Activated T-cell treated with anti-CD3 and anti-CD28 coated beads, Interleukin-2, amount 50 U/mL, for 48 hours (primary cell): ENCODE data around the gene AOAH.

Source experiments
- DNase-seq, 2 experiments: peaks; one replicate each; pipeline ENCODE4 v3.0.0-alpha.2; 2020

Gene AOAH

GRCh38 chr7:36599645-36600313, 124.5 kb downstream of the AOAH start:
- DNase-seq = no peak

DNA sequence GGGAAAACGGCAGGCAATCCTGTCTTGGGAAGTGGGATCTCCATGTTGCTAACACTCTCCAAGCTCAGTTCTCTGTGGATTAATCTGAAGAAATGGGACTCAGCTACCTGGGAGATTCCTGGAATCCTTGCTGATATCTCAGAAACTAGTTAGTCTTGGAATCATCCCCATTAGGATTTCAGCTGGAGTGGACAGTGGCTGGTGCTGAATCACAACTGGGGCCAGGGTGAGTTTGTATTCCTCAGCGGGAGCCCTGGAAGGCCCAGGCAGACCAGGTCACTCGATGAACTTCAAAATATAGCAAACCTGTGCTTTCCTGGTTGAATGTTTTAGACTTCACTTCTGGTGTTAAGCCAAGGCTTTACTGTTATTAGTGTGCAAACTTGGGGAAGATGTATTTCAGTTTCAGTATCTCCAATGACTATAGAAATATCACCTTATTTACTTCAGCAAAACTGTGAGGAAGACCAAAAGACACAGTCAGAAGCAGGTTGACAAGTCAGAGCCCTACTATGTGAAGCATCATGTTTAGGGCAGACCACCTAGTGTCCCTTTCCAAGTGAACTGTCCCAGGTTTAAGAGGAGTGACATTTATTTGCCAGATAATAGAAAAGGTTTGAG, 126.1 kb downstream of the AOAH start:
- no peak for DNase-seq

- no peak for DNase-seq
Observed at GRCh38 chr7:36597090-36597773, 127.1 kb downstream of the AOAH start.

- DNase-seq = no peak
Observed at GRCh38 chr7:36594445-36594844, 129.8 kb downstream of the AOAH start.

DNA sequence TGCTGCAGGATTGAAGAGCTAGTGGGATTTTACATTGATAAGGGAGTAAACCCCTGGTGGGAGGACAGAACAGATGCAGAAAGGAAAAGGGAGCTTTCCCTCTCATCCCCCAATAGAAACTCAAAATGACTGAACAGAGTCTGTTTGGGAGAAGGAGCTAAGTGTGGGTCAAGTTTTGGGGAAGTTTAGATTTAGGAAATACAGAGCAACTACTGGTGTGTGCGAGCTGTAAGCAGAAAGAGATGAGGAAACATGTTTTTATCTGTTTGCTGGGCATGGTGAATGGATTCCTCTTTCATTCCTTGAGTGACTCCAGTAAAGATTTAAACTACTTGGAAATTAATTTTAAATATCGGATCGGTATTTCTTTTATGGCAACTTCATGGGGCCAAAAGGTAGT, 132.7 kb downstream of the AOAH start:
- DNase-seq = no peak

DNA sequence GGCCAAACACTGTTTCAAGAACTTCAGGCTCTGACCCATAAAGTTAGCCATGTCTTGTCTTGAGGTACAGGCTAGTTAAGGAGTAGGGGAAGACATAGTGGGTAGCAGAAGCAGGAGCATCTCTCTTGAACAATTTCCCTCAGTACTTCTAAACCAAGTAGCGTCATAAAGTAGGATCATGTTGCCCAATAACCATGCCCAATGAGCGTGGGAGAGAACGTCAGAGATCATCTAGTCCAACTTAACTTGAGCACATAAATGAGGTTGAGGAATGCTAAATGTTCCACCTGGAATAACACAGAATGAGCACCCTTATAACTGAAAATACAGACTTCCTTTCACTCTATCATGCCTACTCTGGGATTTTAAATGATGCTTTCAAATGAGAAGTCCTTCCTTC, 134.9 kb downstream of the AOAH start:
- no peak for DNase-seq

DNA sequence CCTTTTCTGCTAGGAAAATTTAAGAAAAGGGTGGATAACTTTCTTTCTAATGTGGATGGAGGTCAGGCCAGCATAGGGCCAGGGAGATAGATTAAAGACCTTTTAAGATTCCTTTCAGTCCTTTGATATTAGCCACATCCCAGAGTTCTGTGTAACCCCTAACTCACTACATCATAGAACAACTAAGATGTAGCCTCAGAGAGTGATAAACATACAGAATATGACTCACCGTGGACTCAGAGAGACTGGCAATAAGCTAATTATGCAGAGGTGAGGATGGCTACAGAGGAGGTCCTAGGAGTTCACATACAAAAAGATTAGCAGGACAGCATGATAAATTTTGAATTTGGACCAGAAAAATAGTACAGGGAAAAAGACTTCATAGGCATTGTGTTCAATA, 141.0 kb downstream of the AOAH start:
- DNase-seq = no peak

DNA sequence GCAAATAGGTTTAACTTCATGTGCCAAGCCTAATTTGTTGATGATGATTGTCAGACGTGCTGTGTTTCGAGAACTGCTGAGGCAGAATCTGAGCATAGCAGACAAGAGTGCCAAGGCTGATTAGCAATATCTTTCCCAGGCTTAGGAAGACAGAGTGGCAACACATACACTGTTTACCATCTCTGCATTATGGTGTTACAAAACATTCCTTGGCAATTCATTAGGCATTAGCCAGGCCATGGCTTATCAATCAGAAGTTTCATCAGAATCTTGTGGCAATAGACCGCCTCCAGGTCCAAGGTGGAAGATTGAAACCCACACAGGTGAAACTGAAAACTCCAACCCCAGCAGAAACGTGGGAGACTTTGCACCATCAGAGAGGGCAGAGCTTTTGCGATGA, 148.5 kb downstream of the AOAH start:
- no peak for DNase-seq

GRCh38 chr7:36573066-36573465, 151.2 kb downstream of the AOAH start:
- no peak for DNase-seq

GRCh38 chr7:36571190-36571560, 153.1 kb downstream of the AOAH start:
- no peak for DNase-seq

- no peak for DNase-seq
Observed at GRCh38 chr7:36570528-36571189, 153.6 kb downstream of the AOAH start.

- DNase-seq = no peak
Observed at GRCh38 chr7:36568452-36568849, 155.8 kb downstream of the AOAH start.

DNA sequence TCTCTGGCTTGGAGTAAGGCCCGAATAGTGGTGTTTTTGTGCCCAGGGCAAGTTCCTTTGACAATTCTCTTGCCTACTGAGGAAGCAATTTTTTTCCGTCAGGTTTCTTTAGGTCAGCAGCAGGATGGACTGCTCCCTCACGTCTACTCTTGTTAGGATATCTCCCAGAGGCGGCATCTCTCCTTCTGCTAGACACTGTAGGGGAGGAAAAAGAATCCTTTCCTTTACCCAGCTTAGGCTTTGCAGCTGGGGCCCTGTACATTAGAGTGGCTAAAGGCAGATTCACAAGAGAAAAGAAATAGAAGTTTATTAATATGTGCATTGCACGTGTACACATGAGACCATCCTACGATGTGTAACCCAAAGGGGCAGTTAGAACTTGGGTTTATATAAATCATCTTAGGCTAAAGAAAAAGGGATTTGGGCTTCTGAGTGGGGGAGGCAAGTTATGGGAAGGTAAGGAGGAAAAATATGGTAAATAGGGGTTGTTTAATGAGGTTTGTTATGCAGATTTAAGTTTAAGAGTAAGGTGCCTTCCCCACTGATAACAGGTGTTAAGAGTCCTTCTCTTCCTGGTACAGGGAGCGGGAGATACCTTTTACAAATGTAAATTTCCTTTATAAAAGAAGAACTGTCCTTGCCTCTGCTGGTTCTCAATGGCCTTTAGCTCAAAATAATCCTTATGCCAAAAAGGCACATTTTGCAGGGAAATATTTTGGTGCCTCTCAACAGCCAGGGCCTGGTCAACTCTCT, 156.4 kb downstream of the AOAH start:
- DNase-seq = no peak

- DNase-seq = no peak
Observed at GRCh38 chr7:36565792-36566356, 158.4 kb downstream of the AOAH start.

DNA sequence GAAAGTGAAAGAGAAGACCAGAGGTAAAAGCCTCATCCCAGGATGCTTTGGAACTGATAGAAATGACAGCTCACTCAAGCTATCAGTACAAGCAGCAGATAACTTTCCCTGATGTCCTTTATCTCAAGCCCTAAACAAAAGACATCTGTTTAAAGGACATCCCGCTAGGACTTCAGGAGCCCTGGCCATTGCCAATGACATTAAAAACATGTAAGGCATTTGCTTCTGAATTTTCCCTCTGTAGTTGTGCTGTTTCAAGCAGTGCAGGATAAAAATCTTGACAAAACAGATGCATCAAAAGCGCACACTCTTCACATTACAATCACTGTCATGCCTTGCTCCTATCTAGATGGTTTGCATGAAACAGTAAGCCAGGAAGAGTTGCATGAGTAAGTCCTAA, 159.8 kb downstream of the AOAH start:
- DNase-seq = no peak

DNA sequence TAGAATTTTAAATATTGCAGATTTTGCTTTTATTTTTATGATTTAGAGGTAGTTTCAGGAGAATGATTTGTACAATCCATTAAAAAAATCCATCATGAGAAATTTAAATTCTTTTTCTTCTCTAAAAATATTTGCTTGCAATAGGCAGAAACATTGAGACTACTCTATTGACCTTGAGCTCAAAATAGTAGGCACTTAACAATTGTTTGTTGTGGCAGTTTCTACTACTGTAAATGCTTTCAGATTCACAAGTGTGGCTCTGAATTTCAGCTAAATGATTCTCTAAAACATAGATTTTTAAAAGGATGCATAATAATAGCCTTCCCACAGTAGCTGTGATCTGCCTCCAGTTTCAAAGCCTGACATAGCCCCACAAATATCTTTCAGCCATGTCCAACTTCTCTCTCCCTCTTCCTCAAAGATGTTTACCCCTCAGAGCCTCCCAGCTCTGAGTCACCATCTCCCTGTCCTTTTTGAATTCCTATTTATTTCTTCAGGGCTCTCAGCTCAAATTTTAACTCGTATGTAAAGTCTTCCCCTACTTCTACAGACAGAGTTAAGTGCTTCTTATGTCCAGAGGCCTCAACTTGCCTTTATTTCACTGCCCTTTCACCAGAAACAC, 160.5 kb downstream of the AOAH start:
- no peak for DNase-seq

- DNase-seq = no peak
Observed at GRCh38 chr7:36562121-36562520, 162.2 kb downstream of the AOAH start.

DNA sequence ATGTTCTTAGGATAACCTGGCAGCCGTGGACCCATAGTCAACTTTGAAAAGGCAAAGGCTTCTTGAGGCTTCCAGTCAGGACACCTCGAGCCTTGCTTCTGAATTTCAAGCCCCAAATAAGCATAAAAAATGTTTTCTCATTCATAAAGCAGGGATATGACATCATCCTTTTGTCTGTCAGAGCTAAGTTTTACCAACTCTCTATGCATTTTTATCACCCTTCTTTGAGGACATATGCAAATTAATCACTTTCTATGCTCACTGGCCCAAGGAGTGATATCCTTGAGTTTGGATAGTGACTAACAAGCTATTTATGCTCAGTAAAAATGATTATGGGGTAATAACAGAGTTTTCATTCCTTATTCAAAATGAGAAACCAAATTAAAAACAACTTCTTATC, 175.3 kb downstream of the AOAH start:
- no peak for DNase-seq

DNA sequence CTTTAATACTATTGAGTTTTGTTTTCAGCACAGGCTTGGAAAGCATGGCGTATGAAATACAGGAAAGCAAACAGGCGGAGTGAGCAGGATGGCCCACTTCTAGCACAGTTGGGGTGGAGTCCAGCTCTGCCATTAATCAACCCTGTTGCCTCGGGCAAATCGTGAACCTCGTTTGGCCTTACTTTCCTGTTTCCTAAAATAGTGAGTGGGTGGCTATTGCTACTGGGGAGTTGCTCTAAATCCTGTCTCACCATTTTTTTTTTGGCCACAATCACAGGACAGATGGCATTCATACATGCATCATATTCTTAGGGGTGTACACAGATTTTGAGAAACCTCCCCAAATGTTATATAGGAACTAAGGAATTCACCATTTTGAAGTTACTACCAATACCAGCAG, 176.9 kb downstream of the AOAH start:
- DNase-seq = no peak

DNA sequence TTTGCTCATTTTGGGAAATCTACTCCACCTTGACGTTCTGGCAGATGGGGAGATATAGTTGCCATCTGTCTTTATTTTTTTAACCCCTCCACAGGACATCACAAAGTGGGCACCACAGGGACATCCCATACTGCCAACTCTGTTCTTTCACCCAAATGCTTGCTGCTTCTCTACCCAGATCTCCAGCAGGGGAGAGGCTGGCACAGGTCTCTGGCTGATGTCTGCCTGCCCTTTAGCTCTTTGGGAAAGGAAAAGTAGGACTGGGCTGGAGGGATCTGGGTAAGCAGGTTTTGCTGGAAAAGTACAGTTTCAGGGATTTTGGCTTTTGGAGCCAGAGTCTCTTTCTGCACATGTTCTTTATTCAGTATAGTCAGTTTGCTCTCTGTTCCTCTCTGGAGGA, 178.0 kb downstream of the AOAH start:
- no peak for DNase-seq

DNA sequence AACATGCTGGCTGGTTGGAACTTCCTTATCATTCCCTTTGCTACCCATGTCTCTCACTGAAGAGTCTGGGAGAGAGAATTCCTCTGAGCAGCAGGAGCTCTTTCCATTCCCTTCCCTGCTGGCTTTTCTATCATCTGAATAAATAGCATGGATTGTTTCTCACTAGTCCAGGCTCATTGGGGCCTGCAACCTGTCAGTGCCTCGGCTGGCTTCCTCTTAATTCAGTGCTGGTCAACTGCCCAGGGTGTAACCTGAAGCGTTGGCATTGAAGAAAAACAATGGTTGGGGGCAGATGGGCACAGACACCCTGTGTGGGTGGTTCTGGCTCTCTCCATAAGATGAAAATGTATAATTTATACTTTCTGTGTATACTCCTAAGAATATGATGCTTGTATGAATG, 179.0 kb downstream of the AOAH start:
- no peak for DNase-seq

GRCh38 chr7:36538126-36538525, 186.2 kb downstream of the AOAH start:
- DNase-seq = no peak
